ENCODE results near the gene DNAH11.
"Not testable (repeated sequence)": the region's sequence is repeated elsewhere in the genome, so short reads cannot be mapped to it uniquely, and the experiment has no call there.

The DNAH11 gene

GRCh38 chr7:21618706-21619105 lies 75.9 kb downstream of the DNAH11 start:
- no peak for DNase-seq

GRCh38 chr7:21620054-21620453 lies 77.2 kb downstream of the DNAH11 start:
- no peak for DNase-seq

GRCh38 chr7:21624320-21624719 lies 81.5 kb downstream of the DNAH11 start:
- DNase-seq, result no peak

GRCh38 chr7:21636694-21637093 lies 93.9 kb downstream of the DNAH11 start:
- no peak for DNase-seq

- no peak for DNase-seq
Measured at GRCh38 chr7:21639206-21639868, 96.5 kb downstream of the DNAH11 start.

- DNase-seq, result no peak
Measured at GRCh38 chr7:21640105-21640504, 97.3 kb downstream of the DNAH11 start.

- DNase-seq, result no peak
Measured at GRCh38 chr7:21641546-21641945, 98.7 kb downstream of the DNAH11 start.

GRCh38 chr7:21642422-21642821 lies 99.6 kb downstream of the DNAH11 start:
- DNase-seq, result no peak

- no peak for DNase-seq
Measured at GRCh38 chr7:21651697-21652096, 108.9 kb downstream of the DNAH11 start.

GRCh38 chr7:21653623-21654022 lies 110.8 kb downstream of the DNAH11 start:
- no peak for DNase-seq

- no peak for DNase-seq
Measured at GRCh38 chr7:21656081-21656480, 113.2 kb downstream of the DNAH11 start.

- DNase-seq, result no peak
Measured at GRCh38 chr7:21656796-21657195, 114.0 kb downstream of the DNAH11 start.

- no peak for DNase-seq
Measured at GRCh38 chr7:21670496-21670895, 127.7 kb downstream of the DNAH11 start.

- no peak for DNase-seq
Measured at GRCh38 chr7:21671859-21672258, 129.0 kb downstream of the DNAH11 start.

- DNase-seq, result no peak
Measured at GRCh38 chr7:21675255-21675654, 132.4 kb downstream of the DNAH11 start.

GRCh38 chr7:21690705-21691104 lies 147.9 kb downstream of the DNAH11 start:
- no peak for DNase-seq

GRCh38 chr7:21691146-21691545 lies 148.3 kb downstream of the DNAH11 start:
- DNase-seq, result not testable (repeated sequence)

- not testable (repeated sequence) for DNase-seq
Measured at GRCh38 chr7:21700587-21700986, 157.7 kb downstream of the DNAH11 start.

- no peak for DNase-seq
Measured at GRCh38 chr7:21702303-21702702, 159.5 kb downstream of the DNAH11 start.

- no peak for DNase-seq
Measured at GRCh38 chr7:21704359-21704758, 161.5 kb downstream of the DNAH11 start.

GRCh38 chr7:21706131-21706530 lies 163.3 kb downstream of the DNAH11 start:
- no peak for DNase-seq

GRCh38 chr7:21707566-21707965 lies 164.7 kb downstream of the DNAH11 start:
- DNase-seq, result no peak

GRCh38 chr7:21708096-21708495 lies 165.3 kb downstream of the DNAH11 start:
- DNase-seq, result no peak

GRCh38 chr7:21717323-21717722 lies 174.5 kb downstream of the DNAH11 start:
- DNase-seq, result no peak

GRCh38 chr7:21718391-21718790 lies 175.6 kb downstream of the DNAH11 start:
- no peak for DNase-seq
